HFFc6 (cell line): ENCODE data around the gene RSU1. TPM values are rescaled to one million over a fixed set of nuclear protein-coding genes. Genes with fewer than 3 reads are reported as not detected.

Experiments
- DNase-seq: peaks from one replicate; pipeline ENCODE4 v3.0.0-alpha.2; 2018
- H3K27ac Mint-ChIP-seq: 2 replicates; pipeline ENCODE4 v1.8.0; 2020; ENCODE audit warnings: mild to moderate bottlenecking, mixed read lengths
- H3K27me3 Mint-ChIP-seq: 2 replicates; pipeline ENCODE4 v1.8.0; 2021; ENCODE audit warnings: mild to moderate bottlenecking, moderate library complexity, mixed read lengths; ENCODE audit not compliant: insufficient read depth
- H3K36me3 Mint-ChIP-seq: 2 replicates; pipeline ENCODE4 v1.8.0; 2021; ENCODE audit warnings: low read depth, mixed read lengths
- H3K4me1 Mint-ChIP-seq: 2 replicates; pipeline ENCODE4 v1.8.0; 2020; ENCODE audit warnings: low read depth, mixed read lengths
- H3K4me3 Mint-ChIP-seq: 2 replicates; pipeline ENCODE4 v1.8.0; 2020; ENCODE audit warnings: mild to moderate bottlenecking, moderate library complexity, mixed read lengths
- H3K9me3 Mint-ChIP-seq: 2 replicates; pipeline ENCODE4 v1.8.0; 2020; ENCODE audit warnings: mild to moderate bottlenecking, mixed read lengths
- total RNA-seq, 6 experiments: library from RNA; stranded (reverse); fragmentation: NEBNext Ultra II Directional; extraction: Animal tissue kit (Norgen Biotek cat#: 25700); gene quantifications; 2 replicates in 1 of 6; 3 replicates in 5 of 6; pipeline ENCODE4 v1.2.3, GENCODE V29; 2021
- TF ChIP-seq, protein P1 (sequence below): fragments of 200-600 bp; sonication (generic); IDR thresholded peaks from 2 replicates; pipeline ENCODE4 v1.5.0; 2021; ENCODE audit warnings: antibody characterized with exemption, mild to moderate bottlenecking

RSU1 gene
- total RNA-seq, 6 experiments from 2014 or later: 182 to 239 (median 205) TPM

DNA sequence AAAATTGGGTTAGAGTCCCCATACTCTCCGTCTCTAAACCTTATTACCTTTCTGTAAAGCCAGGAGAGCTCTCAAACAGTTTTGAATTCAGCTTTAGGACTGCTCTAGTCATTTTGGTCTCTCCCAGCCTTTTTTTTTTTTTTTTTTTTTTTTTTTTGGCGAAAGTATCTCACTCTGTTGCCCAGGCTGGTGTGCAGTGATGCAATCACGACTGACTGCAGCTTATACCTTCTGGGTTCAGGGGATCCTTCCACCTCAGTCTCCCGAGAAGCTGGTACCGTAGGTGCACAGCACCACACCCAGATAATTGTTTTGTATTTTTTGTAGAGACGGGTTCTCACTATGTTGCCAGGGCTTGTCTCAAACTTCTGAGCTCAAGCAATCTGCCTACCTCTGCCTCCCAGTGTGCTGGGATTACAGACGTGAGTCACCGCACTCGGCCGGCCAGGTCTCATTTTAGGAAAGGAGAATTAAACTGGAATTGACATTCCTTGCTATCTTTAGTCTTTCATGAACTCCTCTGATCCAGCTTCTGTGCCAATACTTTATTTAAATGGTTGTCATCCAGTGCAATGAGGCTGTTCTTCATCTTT is 31.4 kb upstream of the RSU1 start:
- TF ChIP-seq, protein P1, sequence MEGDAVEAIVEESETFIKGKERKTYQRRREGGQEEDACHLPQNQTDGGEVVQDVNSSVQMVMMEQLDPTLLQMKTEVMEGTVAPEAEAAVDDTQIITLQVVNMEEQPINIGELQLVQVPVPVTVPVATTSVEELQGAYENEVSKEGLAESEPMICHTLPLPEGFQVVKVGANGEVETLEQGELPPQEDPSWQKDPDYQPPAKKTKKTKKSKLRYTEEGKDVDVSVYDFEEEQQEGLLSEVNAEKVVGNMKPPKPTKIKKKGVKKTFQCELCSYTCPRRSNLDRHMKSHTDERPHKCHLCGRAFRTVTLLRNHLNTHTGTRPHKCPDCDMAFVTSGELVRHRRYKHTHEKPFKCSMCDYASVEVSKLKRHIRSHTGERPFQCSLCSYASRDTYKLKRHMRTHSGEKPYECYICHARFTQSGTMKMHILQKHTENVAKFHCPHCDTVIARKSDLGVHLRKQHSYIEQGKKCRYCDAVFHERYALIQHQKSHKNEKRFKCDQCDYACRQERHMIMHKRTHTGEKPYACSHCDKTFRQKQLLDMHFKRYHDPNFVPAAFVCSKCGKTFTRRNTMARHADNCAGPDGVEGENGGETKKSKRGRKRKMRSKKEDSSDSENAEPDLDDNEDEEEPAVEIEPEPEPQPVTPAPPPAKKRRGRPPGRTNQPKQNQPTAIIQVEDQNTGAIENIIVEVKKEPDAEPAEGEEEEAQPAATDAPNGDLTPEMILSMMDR: no peak
- Mint-ChIP-seq H3K27ac (no peak overlapping the region; the same call in 1 of the 2 replicates), H3K9me3 (no peaks in the 10 kb centered on the region), H3K4me3 (no peak overlapping the region; the same call in 1 of the 2 replicates), H3K27me3 (no peaks in the 10 kb centered on the region), H3K4me1 (peaks cover 59% of the 10 kb centered on the region), H3K36me3 (no peaks in the 10 kb centered on the region)
- DNase-seq: no peak

DNA sequence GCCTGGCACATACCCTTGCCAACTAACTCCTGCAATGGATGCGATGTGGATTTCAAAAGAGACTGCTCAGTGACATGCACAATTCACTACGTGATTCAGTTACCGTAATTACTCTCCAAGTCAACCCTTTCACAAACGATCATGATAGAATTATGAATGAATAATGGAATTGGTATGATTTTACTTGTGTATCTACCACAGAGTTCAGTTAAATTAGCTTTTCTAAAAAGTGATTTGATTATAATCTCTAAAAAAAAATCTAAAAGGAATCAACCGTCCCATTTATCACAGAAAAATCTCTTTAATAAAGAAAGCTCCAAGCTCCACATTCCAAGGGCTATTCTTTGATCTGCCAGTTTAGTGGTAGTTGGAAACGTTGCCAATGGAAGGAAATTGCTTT is 30.4 kb upstream of the RSU1 start:
- Mint-ChIP-seq H3K4me3 (no peak overlapping the region), H3K27ac (peak overlapping the region; percentile 44; the same call in 1 of the 2 replicates), H3K27me3 (no peaks in the 10 kb centered on the region), H3K9me3 (no peaks in the 10 kb centered on the region), H3K36me3 (no peaks in the 10 kb centered on the region), H3K4me1 (peaks cover 61% of the 10 kb centered on the region)
- no peak for DNase-seq
- TF ChIP-seq, protein P1: no peak

DNA sequence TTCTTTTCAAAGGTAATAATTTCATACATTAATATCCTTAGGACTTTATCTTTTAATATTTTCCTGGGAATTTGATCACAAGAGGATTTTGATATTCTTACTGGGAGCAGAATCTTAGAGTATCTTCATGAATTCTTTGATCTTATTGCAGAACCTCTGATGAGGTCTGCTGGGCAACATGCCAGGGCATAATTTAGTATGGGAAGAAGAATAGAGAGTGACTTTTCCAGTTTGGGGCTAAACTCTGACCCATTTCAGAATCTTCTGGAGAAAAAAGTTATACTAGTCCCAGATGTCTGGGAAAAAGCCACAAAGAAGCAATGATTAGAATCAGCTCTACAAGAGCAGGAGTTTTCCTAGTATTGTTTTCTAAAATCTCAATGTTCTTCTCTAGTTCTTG is 28.0 kb upstream of the RSU1 start:
- no peaks in the 10 kb centered on the region for H3K27me3 Mint-ChIP-seq
- peaks cover 65% of the 10 kb centered on the region for H3K4me1 Mint-ChIP-seq
- TF ChIP-seq, protein P1: no peak
- no peak overlapping the region; the same call in 1 of the 2 replicates for H3K27ac Mint-ChIP-seq
- no peak overlapping the region for H3K4me3 Mint-ChIP-seq
- no peak for DNase-seq
- H3K9me3 Mint-ChIP-seq: no peaks in the 10 kb centered on the region
- H3K36me3 Mint-ChIP-seq: no peaks in the 10 kb centered on the region

DNA sequence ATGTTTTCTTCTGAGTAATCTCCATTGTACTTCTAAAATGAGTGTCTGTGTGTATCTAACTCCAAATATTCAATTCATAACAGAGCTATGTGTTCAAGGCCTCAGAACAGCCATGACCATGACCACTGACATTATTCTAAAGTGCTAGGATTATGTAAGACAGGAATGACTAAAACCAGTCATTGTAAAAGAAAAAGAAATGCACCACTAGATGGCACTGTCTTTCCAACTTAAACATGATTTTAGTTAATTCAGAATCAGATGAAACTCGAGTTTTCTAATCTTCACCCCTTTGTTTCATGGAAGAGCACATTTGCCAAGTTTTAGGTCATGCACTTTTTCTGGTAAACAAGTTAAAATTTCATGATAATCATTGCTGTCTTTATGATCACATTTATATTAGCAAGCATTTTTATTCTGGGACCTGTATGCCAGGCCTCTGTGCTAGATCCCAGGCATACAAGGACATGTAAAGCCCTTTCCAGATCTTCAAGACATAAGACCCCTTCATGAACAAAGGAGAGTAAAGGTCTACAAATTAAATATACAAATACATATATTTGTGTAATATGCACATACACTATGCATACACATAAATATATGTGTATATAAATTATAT is 26.1 kb upstream of the RSU1 start:
- H3K9me3 Mint-ChIP-seq: no peaks in the 10 kb centered on the region
- DNase-seq: peak; percentile 89
- no peak overlapping the region for H3K4me3 Mint-ChIP-seq
- H3K36me3 Mint-ChIP-seq: no peaks in the 10 kb centered on the region
- TF ChIP-seq, protein P1: peak; percentile 92
- H3K27ac Mint-ChIP-seq: peak overlapping the region; percentile 24; the same call in 1 of the 2 replicates
- H3K27me3 Mint-ChIP-seq: no peaks in the 10 kb centered on the region
- H3K4me1 Mint-ChIP-seq: peaks cover 49% of the 10 kb centered on the region

DNA sequence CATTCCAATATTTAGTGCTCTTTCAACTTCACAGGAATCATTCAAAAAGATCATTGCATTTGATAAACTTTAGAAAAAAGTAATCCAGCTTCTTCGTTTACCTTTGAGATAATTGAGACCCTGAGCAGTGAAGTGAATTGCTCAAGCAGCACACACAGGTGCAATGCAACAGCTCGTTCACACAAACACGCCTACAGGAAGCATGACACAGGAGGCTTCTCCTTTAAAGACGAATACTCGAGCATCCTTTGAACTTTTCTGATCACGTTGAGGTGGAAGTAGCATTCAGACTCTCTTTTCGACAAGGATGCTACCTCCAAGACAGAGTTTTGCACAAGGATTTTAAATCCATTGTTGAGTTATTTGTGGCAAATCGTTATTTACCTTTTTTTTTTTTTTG is 18.0 kb upstream of the RSU1 start:
- DNase-seq: no peak
- peaks cover 10% of the 10 kb centered on the region for H3K36me3 Mint-ChIP-seq
- 0 out of 2 replicates have a peak, but pooled peaks cover 3% of the 10 kb centered on the region for H3K9me3 Mint-ChIP-seq
- no peaks in the 10 kb centered on the region; the same call in 1 of the 2 replicates for H3K27me3 Mint-ChIP-seq
- peaks cover 38% of the 10 kb centered on the region for H3K4me1 Mint-ChIP-seq
- TF ChIP-seq, protein P1: no peak
- H3K27ac Mint-ChIP-seq: no peak overlapping the region
- no peak overlapping the region for H3K4me3 Mint-ChIP-seq
